HEK293 (cell line): ENCODE results near the gene JMJD4.

Experiments
- EGR2 ChIP-seq: fragments of 450-650 bp; formaldehyde crosslinking; IDR thresholded peaks from 2 replicates; pipeline ENCODE4 v1.5.1; 2016; ENCODE audit warnings: low read depth, missing biosample characterization, missing genetic modification characterization
- ELK4 ChIP-seq: IDR thresholded peaks from 2 replicates; pipeline ENCODE4 v1.6.1; 2011; ENCODE audit warnings: mild to moderate bottlenecking, low read depth, low read length, borderline replicate concordance
- GLIS1 ChIP-seq: fragments of 450-650 bp; formaldehyde crosslinking; IDR thresholded peaks from 2 replicates; pipeline ENCODE4 v1.5.1; 2016; ENCODE audit warnings: missing biosample characterization, missing genetic modification characterization
- HOXA7 ChIP-seq: sonication (generic); formaldehyde crosslinking; IDR thresholded peaks from 2 replicates; pipeline ENCODE4 v1.8.1; 2022; ENCODE audit warnings: missing genetic modification reagents, borderline replicate concordance
- KLF16 ChIP-seq: fragments of 450-650 bp; formaldehyde crosslinking; IDR thresholded peaks from 2 replicates; pipeline ENCODE4 v1.5.1; 2017; ENCODE audit warnings: missing biosample characterization, missing genetic modification characterization
- MEIS1 ChIP-seq: sonication (generic); formaldehyde crosslinking; IDR thresholded peaks from 2 replicates; pipeline ENCODE4 v1.8.1; 2022; ENCODE audit warnings: missing genetic modification reagents, mild to moderate bottlenecking, borderline replicate concordance
- PRDM1 ChIP-seq: fragments of 450-650 bp; formaldehyde crosslinking; IDR thresholded peaks from 2 replicates; pipeline ENCODE4; 2016; ENCODE audit warnings: missing biosample characterization, missing genetic modification characterization
- PRDM6 ChIP-seq: fragments of 450-650 bp; formaldehyde crosslinking; IDR thresholded peaks from 2 replicates; pipeline ENCODE4 v1.5.1; 2017; ENCODE audit warnings: missing biosample characterization, missing genetic modification characterization
- YY1 ChIP-seq: fragments of 450-650 bp; formaldehyde crosslinking; IDR thresholded peaks from 2 replicates; pipeline ENCODE4 v1.5.1; 2018; ENCODE audit warnings: missing biosample characterization, missing genetic modification characterization
- ZBTB21 ChIP-seq: fragments of 450-650 bp; formaldehyde crosslinking; IDR thresholded peaks from 2 replicates; pipeline ENCODE4 v1.5.1; 2017; ENCODE audit warnings: missing biosample characterization, missing genetic modification characterization
- ZBTB26 ChIP-seq: fragments of 450-650 bp; formaldehyde crosslinking; optimal IDR thresholded peaks from 2 replicates; pipeline ENCODE3; 2016; ENCODE audit warnings: missing biosample characterization, mild to moderate bottlenecking, missing genetic modification characterization
- ZBTB49 ChIP-seq: fragments of 450-650 bp; formaldehyde crosslinking; IDR thresholded peaks from 2 replicates; pipeline ENCODE4 v1.5.1; 2016; ENCODE audit warnings: missing biosample characterization, missing genetic modification characterization, low read depth
- ZEB2 ChIP-seq: fragments of 450-650 bp; formaldehyde crosslinking; IDR thresholded peaks from 2 replicates; pipeline ENCODE4 v1.5.1; 2016; ENCODE audit warnings: missing biosample characterization, missing genetic modification characterization
- ZNF146 ChIP-seq: fragments of 450-650 bp; formaldehyde crosslinking; IDR thresholded peaks from 2 replicates; pipeline ENCODE4 v1.5.1; 2016; ENCODE audit warnings: missing biosample characterization, missing genetic modification characterization
- ZNF148 ChIP-seq: fragments of 450-650 bp; formaldehyde crosslinking; IDR thresholded peaks from 2 replicates; pipeline ENCODE4 v1.5.0; 2017; ENCODE audit warnings: missing biosample characterization, missing genetic modification characterization, borderline replicate concordance
- ZNF155 ChIP-seq: fragments of 450-650 bp; formaldehyde crosslinking; IDR thresholded peaks from 2 replicates; pipeline ENCODE4 v1.5.1; 2016; ENCODE audit warnings: missing biosample characterization, missing genetic modification characterization
- ZNF214 ChIP-seq: fragments of 450-650 bp; formaldehyde crosslinking; IDR thresholded peaks from 2 replicates; pipeline ENCODE4 v1.5.1; 2017; ENCODE audit warnings: missing biosample characterization, mild to moderate bottlenecking, missing genetic modification characterization, borderline replicate concordance
- ZNF266 ChIP-seq: fragments of 450-650 bp; formaldehyde crosslinking; IDR thresholded peaks from 2 replicates; pipeline ENCODE4 v1.5.1; 2016; ENCODE audit warnings: missing biosample characterization, missing genetic modification characterization, low read depth
- ZNF324 ChIP-seq: fragments of 450-650 bp; formaldehyde crosslinking; IDR thresholded peaks from 2 replicates; pipeline ENCODE4 v1.5.1; 2016; ENCODE audit warnings: missing biosample characterization, missing genetic modification characterization
- ZNF350 ChIP-seq: fragments of 450-650 bp; formaldehyde crosslinking; IDR thresholded peaks from 2 replicates; pipeline ENCODE4 v1.5.0; 2017; ENCODE audit warnings: missing biosample characterization, mild to moderate bottlenecking, missing genetic modification characterization
- ZNF398 ChIP-seq: fragments of 450-650 bp; formaldehyde crosslinking; IDR thresholded peaks from 2 replicates; pipeline ENCODE4 v1.5.1; 2017; ENCODE audit warnings: missing biosample characterization, missing genetic modification characterization
- ZNF423 ChIP-seq: fragments of 450-650 bp; formaldehyde crosslinking; IDR thresholded peaks from 2 replicates; pipeline ENCODE4 v1.5.1; 2016; ENCODE audit warnings: missing biosample characterization, missing genetic modification characterization
- ZNF433 ChIP-seq: fragments of 450-650 bp; formaldehyde crosslinking; IDR thresholded peaks from 2 replicates; pipeline ENCODE4 v1.5.1; 2016; ENCODE audit warnings: missing biosample characterization, missing genetic modification characterization, low read depth
- ZNF510 ChIP-seq: fragments of 450-650 bp; formaldehyde crosslinking; IDR thresholded peaks from 2 replicates; pipeline ENCODE4 v1.5.1; 2018; ENCODE audit warnings: mild to moderate bottlenecking, missing genetic modification characterization, missing biosample characterization; ENCODE audit not compliant: insufficient replicate concordance
- ZNF558 ChIP-seq: fragments of 450-650 bp; formaldehyde crosslinking; IDR thresholded peaks from 2 replicates; pipeline ENCODE4 v1.5.1; 2016; ENCODE audit warnings: missing biosample characterization, missing genetic modification characterization
- ZNF624 ChIP-seq: fragments of 450-650 bp; formaldehyde crosslinking; IDR thresholded peaks from 2 replicates; pipeline ENCODE4 v1.5.1; 2017; ENCODE audit warnings: missing biosample characterization, missing genetic modification characterization
- ZNF707 ChIP-seq: fragments of 450-650 bp; formaldehyde crosslinking; IDR thresholded peaks from 2 replicates; pipeline ENCODE4 v1.5.1; 2016; ENCODE audit warnings: missing biosample characterization, missing genetic modification characterization
- ZNF76 ChIP-seq: fragments of 450-650 bp; formaldehyde crosslinking; IDR thresholded peaks from 2 replicates; pipeline ENCODE4; 2016; ENCODE audit warnings: low read depth, missing biosample characterization, missing genetic modification characterization, borderline replicate concordance
- ZNF785 ChIP-seq: fragments of 450-650 bp; formaldehyde crosslinking; IDR thresholded peaks from 2 replicates; pipeline ENCODE4 v1.5.1; 2016; ENCODE audit warnings: missing biosample characterization, missing genetic modification characterization
- ZSCAN16 ChIP-seq: fragments of 450-650 bp; formaldehyde crosslinking; IDR thresholded peaks from 2 replicates; pipeline ENCODE4 v1.5.1; 2016; ENCODE audit warnings: missing biosample characterization, missing genetic modification characterization

JMJD4 gene

GRCh38 chr1:227729144-227729880 is 5.8 kb downstream of the JMJD4 start (continued):
- TF ChIP-seq ZBTB49: no peak
- TF ChIP-seq ZNF785 (tag by site-specific recombination): no peak
- TF ChIP-seq ZNF510 (tag by site-specific recombination): no peak
- no peak for TF ChIP-seq EGR2 (tag by site-specific recombination)
- TF ChIP-seq ZSCAN16: no peak
- no peak for TF ChIP-seq ZNF423 (tag by site-specific recombination)
- TF ChIP-seq MEIS1: no peak
- TF ChIP-seq ZNF146 (tag by site-specific recombination): no peak
- TF ChIP-seq ZNF76 (tag by site-specific recombination): no peak
- no peak for TF ChIP-seq ZBTB26
- TF ChIP-seq ZNF214: no peak
- TF ChIP-seq ZNF398 (tag by site-specific recombination): no peak
- no peak for TF ChIP-seq ZNF148 (tag by site-specific recombination)
- no peak for TF ChIP-seq ELK4
- TF ChIP-seq ZNF558: no peak
- no peak for TF ChIP-seq ZNF433 (tag by site-specific recombination)
- no peak for TF ChIP-seq ZNF266
- no peak for TF ChIP-seq ZNF155
- no peak for TF ChIP-seq KLF16 (tag by site-specific recombination)
- no peak for TF ChIP-seq ZNF707 (tag by site-specific recombination)
- TF ChIP-seq PRDM1 (tag by site-specific recombination): no peak
- TF ChIP-seq ZNF324 (tag by site-specific recombination): no peak
- no peak for TF ChIP-seq ZNF350
- no peak for TF ChIP-seq ZBTB21
- no peak for TF ChIP-seq PRDM6 (tag by site-specific recombination)
- TF ChIP-seq ZNF624 (tag by site-specific recombination): no peak
- no peak for TF ChIP-seq GLIS1 (tag by site-specific recombination)
- TF ChIP-seq HOXA7: no peak
- TF ChIP-seq ZEB2 (tag by site-specific recombination): no peak
- TF ChIP-seq YY1 (tag by site-specific recombination): no peak
